ENCODE measurements around the gene GRIN2D.

GRIN2D gene

DNA sequence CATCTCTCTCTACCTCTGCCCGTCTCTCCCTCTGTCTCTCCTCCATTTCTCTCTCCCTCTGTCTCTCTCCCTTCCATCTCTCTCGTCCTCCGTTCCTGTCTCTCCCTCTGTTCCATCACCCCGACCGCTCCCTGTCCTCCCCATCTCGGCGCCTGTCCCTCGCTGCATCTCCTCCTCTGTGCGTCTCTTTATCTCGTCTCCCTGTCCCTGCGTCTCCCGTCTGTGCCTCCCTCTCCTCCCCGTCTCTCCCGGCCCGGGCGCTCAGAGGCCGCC, 4.6 kb downstream of the GRIN2D start:
- DNase-seq (ENCODE audit: low spot score) = no peak

DNA sequence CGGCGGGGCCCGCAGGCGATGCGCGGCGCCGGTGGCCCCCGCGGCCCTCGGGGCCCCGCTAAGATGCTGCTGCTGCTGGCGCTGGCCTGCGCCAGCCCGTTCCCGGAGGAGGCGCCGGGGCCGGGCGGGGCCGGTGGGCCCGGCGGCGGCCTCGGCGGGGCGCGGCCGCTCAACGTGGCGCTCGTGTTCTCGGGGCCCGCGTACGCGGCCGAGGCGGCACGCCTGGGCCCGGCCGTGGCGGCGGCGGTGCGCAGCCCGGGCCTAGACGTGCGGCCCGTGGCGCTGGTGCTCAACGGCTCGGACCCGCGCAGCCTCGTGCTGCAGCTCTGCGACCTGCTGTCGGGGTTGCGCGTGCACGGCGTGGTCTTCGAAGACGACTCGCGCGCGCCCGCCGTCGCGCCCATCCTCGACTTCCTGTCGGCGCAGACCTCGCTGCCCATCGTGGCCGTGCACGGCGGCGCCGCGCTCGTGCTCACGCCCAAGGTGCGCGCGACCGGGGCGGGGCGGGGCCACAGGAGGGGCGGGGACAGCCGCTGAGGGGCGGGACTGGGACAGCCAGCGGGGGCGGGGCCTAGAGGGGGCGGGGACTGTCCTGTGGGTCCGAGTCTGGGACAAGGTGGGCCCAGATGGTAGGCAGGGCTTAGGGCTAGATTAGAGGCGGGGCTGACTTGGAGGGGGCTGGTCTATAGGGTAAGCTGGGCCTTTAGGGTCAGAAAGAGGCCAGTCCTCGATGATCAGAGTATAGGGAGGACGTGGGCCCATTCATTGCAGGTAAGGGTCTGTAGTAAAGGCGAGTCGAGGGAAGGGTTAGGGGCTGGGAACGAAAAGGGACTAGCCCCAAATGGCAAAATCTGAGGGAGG, 5.1 kb downstream of the GRIN2D start:
- peak; percentile 98 for DNase-seq (ENCODE audit: low spot score)

DNA sequence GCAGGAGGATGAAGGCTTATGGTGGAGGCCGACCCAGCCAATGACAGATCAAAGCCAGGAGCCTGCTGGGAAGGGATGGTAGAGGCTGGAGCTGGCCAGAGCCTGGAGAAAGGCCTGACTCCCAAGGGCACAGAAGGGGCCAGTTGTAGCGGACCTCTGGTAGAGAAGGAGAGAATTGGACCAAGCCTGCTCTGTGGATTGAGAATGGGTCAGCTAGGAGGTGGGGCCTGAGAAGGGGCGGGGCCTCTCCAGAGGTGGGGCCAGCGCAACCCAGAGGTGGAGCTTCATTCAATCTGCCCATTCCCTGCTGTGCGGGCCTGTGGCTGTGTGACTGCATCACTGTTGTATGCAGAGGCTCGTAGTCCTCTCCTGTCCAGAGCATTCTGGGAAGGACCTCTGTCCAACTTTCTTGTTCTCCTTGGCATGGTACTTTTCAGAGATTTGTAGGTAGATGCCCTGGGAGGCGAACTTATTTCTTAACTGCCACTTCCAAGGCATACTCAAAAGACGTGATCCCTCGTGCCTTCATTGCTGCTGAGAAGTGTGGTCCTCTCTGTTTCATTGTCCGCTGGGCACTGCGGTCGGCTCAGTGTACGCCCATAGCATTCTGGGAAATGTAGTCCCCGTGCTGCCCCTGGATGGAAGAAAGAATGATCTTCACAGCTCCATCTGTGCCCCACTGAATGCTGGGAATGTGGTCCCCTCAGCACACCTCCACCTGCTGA, 6.7 kb downstream of the GRIN2D start:
- peak; percentile 88 for DNase-seq (ENCODE audit: low spot score)

DNA sequence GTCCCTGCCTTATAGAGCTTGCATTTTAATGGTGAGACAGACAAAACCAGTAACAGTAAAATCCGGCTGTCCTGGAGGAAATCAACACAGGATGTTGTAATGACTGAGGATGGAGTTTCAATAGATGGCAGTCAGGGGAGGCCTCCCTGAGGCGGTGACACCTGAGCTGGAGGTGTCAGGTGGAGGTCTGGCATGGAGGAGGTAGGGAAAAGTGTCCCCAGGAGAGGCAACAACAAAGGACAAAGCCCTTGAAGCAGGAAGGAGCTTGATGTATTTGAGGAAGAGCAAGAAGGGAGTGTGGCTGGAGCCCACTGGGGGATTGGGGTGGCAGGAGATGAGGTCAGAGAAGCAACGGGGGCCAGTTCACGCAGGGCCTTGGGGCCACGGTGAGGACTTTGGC, 7.8 kb downstream of the GRIN2D start:
- no peak for DNase-seq (ENCODE audit: low spot score)

DNA sequence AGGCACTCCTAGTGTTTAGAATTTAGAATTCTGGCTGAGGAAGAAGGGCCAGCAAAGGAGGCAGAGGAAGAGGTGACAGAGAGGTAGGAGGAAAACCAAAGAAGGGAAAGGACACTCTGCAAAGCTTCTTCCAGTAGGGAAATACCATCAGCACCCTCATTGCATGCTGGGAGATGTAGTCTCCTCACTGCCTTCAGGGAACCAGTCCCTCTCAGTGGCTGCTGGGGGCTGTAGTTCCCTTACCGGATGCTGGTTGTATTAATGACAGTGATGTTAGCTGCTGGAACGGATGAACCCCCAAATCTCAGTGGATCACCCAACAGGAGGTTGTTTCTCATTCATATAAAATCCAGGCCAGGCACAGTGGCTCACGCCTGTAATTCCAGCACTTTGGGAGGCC, 10.1 kb downstream of the GRIN2D start:
- DNase-seq (ENCODE audit: low spot score) = peak; percentile 69

DNA sequence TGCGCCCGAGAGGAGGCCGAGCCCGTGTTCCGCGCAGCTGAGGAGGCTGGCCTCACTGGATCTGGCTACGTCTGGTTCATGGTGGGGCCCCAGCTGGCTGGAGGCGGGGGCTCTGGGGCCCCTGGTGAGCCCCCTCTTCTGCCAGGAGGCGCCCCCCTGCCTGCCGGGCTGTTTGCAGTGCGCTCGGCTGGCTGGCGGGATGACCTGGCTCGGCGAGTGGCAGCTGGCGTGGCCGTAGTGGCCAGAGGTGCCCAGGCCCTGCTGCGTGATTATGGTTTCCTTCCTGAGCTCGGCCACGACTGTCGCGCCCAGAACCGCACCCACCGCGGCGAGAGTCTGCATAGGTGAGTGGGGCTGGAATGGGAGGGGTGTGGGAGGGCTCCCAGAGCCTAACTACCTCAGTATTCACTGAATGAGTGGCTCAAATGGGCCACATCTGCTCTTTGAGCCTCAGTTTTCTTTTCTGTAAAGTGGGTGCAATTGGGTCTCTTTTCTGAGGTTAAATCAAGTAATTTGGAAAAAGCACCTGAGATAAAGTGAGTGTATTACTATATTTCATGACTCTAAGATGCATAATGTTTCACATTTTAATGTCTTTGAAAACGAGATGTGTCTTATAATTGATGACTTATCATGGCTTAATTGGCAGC, 11.7 kb downstream of the GRIN2D start:
- DNase-seq (ENCODE audit: low spot score) = no peak

DNA sequence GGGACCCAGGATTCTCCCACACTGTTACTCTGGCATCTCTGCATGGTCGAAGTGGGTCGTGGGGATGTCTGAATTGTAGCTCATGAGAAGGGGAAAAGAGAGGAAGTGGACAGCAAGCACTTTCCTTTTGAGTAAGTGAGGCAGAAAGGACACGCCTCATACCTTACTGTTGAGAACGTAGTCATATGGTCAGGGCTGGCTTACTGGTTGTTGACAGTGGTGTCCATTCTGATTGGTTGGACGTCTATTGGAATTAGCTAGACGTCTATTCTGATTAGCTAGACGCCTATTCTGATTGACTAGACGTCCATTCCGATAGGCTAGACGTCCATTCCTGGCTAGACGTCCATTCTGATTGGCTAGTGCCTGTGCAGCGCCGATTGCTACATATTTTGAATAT, 12.4 kb downstream of the GRIN2D start:
- no peak for DNase-seq (ENCODE audit: low spot score)

DNA sequence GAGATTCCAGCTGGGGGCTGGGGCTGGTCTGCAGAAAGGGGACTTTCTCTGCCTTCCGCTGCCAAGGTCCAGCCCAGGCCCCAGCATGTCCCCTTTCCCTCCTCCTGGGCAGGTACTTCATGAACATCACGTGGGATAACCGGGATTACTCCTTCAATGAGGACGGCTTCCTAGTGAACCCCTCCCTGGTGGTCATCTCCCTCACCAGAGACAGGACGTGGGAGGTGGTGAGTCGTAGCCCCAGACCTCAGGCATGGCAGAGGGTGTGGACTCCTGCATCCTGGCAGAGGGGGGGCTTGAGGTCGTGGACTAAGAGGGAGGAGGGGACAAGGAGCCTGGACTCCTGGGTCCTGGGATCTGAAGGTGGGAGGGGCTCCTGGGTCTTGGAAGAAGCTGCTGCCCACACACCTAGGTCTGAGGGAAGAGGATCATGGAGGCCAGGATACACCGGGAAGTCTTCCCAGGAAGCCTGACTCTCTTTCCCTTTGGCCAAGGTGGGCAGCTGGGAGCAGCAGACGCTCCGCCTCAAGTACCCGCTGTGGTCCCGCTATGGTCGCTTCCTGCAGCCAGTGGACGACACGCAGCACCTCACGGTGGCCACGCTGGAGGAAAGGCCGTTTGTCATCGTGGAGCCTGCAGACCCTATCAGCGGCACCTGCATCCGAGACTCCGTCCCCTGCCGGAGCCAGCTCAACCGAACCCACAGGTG, 20.6 kb downstream of the GRIN2D start:
- no peak for DNase-seq (ENCODE audit: low spot score)

DNA sequence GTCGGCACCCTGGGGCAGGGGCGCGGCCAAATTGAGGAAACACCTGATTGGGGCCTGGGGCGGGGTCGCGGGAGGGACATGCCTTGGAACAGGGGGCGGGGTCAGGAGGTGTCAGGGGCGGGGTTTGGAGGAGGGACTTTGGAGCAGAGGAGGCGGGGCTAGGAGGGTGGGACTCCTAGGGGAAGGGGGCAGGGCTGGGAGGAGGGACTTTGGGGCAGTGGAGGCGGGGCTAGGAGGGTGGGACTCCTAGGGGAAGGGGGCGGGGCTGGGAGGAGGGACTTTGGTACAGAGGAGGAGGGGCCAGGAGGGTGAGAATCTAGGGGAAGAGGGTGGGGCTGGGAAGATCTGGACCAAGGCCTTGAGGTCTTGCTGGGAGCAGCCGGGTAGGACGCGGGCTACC, 21.9 kb downstream of the GRIN2D start:
- DNase-seq (ENCODE audit: low spot score) = peak; percentile 77

DNA sequence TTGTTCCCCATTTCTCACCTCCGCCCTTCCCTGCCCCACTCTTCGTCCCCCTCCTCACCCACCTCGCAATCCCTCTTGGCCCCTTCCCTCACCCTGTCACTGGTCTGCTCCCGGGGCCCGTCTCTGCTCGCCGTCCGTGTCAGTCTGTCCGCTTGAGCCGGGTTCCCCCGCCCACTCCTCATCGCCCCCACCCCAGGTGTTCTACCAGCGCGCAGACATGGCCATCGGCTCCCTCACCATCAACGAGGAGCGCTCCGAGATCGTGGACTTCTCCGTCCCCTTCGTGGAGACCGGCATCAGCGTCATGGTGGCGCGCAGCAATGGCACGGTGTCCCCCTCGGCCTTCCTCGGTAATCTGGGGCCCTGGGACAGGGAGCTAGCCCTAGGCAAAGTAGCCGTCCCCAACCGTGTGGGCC, 22.3 kb downstream of the GRIN2D start:
- DNase-seq (ENCODE audit: low spot score) = no peak

DNA sequence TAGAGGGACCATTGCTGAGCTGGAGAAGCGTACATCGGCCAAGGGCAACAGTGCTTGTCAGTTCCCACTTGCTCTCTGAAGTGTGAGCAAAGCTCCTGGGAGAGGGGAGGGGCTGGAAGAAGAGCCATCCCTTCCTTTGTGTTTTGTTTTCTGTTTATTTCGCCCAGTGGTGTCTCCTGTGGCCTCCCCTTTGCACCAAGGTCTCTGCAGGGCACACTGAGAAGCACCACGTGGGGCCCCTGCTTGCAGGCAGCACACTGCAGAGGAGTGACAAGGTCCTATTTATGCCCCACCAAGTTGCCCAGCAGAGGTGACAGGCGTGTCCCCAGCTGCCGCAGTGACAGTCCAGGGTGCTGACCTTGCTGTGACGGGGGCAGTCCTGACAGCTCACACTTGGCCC, 24.0 kb downstream of the GRIN2D start:
- no peak for DNase-seq (ENCODE audit: low spot score)

DNA sequence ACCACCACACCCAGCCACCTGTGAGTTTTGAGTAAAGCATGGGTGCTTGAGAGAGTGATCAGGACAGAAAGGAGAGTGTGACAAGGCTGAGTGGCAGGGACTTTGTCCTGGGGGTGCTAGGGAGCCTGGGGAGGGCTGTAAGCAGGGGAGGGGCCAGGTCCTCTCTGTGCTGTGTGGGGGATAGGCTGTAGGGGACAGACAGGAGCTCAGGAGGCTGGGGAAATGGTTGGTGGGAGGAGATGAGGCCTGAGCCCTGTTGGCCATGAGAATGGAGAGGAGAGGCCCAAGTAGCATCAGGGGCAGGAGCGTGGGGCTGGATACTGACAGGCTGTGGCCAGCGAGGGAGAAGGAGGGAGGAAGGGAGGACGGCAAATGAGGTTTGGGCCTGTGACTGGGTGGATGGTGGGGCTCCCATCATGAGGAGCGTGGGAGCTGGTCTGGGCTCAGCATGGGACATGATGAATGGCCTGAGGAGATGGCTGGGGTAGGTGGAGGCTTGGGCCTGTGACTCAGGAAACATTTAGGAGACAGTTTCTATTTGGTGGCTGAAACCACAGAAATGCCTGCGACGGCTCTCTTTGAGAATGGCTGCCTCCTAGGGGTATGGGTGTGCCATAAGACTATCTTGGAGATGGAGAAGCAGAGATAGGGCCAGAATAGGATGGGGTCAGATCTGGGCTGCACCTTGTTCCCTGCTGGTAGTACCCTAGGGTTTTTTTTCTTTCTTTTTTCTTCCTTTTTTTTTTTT, 25.0 kb downstream of the GRIN2D start:
- DNase-seq (ENCODE audit: low spot score) = no peak

DNA sequence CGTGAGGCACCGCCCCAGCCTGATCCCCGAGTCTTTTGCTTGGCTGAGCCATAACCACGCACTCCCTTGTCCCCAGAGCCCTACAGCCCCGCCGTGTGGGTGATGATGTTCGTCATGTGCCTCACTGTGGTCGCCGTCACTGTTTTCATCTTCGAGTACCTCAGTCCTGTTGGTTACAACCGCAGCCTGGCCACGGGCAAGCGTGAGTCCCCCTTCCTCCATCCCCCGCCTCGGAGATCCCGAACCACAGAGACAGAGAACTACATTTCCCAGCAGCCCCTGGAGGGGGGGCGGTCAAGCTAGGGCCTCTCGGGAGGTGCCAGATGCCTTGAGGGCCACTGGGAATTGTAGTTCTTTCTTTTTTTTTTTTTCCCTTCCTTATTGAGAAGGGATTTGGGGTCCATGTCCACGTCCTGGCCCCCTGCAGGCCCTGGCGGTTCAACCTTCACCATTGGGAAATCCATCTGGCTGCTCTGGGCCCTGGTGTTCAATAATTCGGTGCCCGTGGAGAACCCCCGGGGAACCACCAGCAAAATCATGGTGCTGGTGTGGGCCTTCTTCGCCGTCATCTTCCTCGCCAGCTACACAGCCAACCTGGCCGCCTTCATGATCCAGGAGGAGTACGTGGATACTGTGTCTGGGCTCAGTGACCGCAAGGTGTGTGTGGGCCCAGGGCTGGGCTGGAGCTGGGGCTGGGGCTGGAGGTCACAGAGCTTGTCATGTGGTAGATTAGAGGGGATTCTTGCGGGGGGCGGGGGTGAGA, 25.9 kb downstream of the GRIN2D start:
- DNase-seq (ENCODE audit: low spot score) = no peak

DNA sequence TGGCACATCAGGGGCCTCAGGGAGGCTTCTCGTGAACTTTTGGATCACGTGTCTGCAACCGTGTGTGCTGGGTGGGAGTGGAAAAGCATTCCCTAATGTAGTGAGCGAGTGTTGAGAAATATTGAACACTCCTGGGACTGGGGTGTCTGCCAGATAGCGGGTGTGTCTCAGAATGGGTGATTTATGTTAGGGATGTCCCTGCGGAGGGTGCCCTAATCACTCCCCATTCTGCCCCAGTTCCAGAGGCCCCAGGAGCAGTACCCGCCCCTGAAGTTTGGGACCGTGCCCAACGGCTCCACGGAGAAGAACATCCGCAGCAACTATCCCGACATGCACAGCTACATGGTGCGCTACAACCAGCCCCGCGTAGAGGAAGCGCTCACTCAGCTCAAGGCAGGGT, 28.1 kb downstream of the GRIN2D start:
- no peak for DNase-seq (ENCODE audit: low spot score)

DNA sequence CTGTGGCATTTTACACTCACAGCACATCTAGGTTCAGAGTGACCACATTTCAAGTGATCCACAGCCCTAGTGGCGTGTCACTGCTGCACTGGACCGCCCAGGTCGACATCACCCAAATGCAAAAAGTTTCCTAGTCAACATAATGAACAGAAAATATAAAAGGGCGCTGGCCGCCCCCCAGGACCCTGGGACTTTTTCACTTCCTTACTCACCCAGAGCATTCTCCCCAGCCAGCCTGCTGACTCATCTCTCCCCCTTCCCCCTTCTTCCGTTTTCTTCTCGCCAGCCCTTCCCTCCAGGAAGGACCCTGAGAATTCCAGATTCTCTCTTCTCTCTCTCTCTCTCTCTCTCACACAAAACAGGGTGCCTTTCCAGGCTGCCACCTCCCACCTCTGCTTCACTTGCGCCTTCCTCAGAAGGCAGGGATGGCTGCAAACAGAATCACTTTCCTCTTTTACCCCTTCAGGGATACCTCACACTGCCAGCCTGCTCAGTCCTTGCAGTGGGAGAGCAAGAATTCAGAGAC, 31.3 kb downstream of the GRIN2D start:
- no peak for DNase-seq (ENCODE audit: low spot score)

DNA sequence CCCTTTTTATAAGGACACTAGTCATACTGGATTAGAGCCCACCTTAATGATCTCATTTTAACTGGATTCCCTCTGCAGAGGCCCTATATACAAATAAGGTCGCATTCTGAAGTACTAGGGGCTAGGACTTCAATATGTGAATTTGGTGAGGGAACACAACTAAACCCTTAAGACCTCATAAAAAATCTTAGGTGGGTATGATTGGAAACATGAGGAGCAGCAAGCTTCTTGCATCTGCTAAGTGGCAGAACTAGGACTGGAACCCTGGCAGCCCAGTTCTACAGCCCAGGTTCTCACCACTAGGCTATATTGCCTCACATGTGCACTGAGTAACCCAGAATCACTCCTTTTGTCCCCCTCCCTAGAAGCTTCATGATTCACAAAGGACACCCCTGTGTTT, 35.2 kb downstream of the GRIN2D start:
- DNase-seq (ENCODE audit: low spot score) = no peak

DNA sequence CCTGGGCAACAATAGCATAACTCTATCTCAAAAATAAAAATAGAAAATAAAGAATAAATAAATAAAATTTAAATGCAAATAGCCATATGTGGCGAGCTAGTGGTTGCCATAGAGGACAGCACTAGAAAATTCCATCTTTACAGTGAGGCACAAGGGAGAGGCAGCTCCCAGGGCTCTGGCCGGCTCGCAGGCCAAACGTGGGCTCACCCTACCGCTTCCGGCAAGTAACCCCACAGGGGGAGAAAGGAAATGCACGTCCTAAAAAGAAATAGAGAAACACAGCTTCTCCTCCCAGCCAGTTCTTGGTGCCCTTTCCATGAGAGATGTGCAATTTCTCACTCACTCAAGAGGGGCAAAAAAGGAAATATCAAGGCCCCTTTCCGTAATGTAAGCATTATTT, 39.9 kb downstream of the GRIN2D start:
- DNase-seq (ENCODE audit: low spot score) = no peak

DNA sequence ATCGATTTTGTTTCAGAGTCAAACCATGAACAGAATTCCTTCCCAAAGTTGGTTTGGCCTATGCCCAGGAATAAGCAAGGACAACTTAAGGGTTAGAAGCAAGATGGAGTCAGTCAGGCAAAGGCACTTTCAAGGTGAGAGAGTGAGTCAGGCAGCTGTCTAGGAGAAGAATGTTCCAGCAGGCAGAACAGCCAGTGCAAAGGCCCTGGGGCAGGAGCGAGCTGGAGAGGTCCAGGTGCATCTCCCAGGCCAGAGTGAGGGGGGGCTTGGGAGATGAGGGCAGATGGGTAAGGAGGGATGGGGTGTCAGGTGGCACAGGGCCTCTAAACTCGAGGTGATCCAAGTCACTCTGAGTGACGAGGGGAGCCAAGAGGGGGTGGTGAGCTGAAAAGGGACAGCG, 43.1 kb downstream of the GRIN2D start:
- no peak for DNase-seq (ENCODE audit: low spot score)

DNA sequence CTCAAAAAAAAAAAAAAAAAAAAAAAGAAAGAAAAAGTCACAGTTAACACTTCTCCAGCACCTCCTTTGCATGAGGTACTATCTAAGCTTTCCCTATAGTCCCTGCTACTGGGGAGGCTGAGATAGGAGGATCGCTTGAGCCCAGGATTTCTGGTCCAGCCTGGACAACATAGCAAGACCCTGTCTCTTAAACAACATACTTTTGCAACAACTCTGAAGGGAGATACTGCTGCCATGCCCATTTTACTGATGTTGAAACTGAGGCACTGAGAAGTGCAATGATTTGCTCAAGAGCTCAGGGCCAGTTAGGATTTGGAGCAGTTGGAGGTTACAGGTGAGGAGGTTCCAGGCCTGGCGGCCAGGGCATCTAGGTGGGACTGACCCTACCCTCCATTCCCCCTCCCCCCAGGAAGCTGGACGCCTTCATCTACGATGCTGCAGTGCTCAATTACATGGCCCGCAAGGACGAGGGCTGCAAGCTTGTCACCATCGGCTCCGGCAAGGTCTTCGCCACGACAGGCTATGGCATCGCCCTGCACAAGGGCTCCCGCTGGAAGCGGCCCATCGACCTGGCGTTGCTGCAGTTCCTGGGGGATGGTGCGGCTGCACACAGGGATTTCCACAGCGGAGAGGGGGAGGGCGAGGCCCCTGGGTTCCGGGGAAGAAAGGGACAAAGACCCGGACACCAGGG, 48.0 kb downstream of the GRIN2D start:
- no peak for DNase-seq (ENCODE audit: low spot score)
